GM06990 (cell line): Measurements from ENCODE around the gene STBD1.

Experiments used
- DNase-seq: peaks from one replicate; pipeline ENCODE4 v3.0.0-alpha.2; 2011; ENCODE audit not compliant: insufficient read length; ENCODE audit errors: extremely low read depth
- H3K27me3 ChIP-seq: replicated peaks from 2 replicates; pipeline ENCODE4 v1.6.0; 2011; ENCODE audit warnings: low read length; ENCODE audit not compliant: control insufficient read depth, insufficient read depth
- H3K36me3 ChIP-seq: 2 replicates; pipeline ENCODE4 v1.5.1; 2011; ENCODE audit warnings: low read length; ENCODE audit not compliant: control insufficient read depth, insufficient read depth
- H3K4me3 ChIP-seq: replicated peaks from 2 replicates; pipeline ENCODE4 v1.5.1; 2011; ENCODE audit warnings: low read depth, mild to moderate bottlenecking, control low read depth, low read length
- TF ChIP-seq, protein P1 (sequence below): IDR thresholded peaks from 2 replicates; pipeline ENCODE4 v1.5.1; 2011; ENCODE audit warnings: low read length, control low read depth, mild to moderate bottlenecking, inconsistent platforms; ENCODE audit not compliant: insufficient read depth, poor library complexity, severe bottlenecking

The STBD1 gene

DNA sequence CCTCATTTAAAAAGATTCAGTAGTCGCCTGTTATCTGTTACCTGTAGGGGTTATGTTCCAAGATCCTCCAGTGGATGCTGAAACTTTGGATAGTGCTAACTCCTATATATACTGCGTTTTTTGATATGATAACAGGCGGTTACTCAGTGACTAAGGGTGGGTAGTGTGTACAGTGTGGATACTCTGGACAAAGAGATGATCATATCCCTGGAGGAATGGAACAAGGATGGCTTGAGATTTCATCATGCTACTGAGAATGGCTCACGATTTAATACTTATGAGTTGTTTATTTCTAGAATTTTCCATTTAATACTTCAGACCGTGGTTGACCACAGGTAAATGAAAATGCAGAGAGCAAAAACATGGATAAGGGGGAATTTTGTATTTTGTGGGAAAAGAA is 33.5 kb upstream of the STBD1 start:
- DNase-seq, result no peak
- no peaks in the 10 kb centered on the region for H3K36me3 ChIP-seq
- no peaks in the 10 kb centered on the region; the same call in 1 of the 2 replicates for H3K27me3 ChIP-seq
- no peak overlapping the region for H3K4me3 ChIP-seq
- TF ChIP-seq, protein P1, sequence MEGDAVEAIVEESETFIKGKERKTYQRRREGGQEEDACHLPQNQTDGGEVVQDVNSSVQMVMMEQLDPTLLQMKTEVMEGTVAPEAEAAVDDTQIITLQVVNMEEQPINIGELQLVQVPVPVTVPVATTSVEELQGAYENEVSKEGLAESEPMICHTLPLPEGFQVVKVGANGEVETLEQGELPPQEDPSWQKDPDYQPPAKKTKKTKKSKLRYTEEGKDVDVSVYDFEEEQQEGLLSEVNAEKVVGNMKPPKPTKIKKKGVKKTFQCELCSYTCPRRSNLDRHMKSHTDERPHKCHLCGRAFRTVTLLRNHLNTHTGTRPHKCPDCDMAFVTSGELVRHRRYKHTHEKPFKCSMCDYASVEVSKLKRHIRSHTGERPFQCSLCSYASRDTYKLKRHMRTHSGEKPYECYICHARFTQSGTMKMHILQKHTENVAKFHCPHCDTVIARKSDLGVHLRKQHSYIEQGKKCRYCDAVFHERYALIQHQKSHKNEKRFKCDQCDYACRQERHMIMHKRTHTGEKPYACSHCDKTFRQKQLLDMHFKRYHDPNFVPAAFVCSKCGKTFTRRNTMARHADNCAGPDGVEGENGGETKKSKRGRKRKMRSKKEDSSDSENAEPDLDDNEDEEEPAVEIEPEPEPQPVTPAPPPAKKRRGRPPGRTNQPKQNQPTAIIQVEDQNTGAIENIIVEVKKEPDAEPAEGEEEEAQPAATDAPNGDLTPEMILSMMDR, result no peak

DNA sequence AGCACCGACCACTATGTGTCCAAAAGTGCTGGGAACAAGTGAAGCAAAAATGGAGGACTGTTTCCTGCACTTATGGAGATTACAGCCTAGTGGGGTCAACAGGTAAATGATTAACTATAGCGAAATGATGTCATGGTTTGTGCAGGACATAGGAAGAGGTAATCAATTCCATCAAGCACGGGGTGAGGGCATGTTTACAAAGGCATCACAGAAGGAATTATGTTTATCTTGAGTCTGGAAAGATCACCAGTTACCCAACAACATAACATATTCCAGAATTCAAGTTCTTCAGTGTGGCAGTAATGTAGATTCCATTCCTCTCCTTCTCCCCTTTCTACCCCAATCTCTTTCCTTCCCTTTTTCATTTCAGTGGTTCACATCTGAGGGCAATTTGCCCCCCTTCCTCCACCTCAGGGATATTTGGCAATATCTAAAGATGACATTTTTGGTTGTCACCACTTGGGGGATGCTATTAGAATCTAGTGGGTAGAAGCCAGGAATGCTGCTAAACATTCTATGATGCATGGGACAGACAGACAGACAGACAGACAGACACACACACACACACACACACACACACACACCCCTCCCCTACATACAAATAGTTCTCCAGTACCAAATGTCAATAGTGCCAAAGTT is 30.9 kb upstream of the STBD1 start:
- no peaks in the 10 kb centered on the region; the same call in 1 of the 2 replicates for H3K27me3 ChIP-seq
- H3K4me3 ChIP-seq, result no peak overlapping the region
- TF ChIP-seq, protein P1, result no peak
- DNase-seq, result no peak
- no peaks in the 10 kb centered on the region for H3K36me3 ChIP-seq

DNA sequence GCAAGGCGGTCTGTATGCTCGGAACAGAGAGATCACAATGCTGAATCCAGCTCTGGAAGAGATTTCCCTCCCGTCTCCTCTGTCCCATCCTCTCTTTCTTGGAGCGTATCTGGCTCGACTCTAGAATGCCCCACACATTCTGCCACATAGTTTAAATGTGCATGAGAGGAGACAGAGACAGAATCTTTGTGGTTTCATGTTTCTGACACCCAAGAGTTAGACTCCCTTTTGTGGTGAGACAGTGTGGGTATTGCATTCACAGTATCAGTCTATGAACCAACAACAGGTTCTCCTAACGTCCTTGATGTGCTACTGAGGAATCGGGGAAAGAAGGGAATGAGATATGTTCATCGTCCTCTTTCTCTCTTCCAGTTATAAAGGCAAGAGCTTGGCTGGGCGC is 29.7 kb upstream of the STBD1 start:
- TF ChIP-seq, protein P1, result no peak
- no peak for DNase-seq
- H3K4me3 ChIP-seq, result no peak overlapping the region
- no peaks in the 10 kb centered on the region for H3K36me3 ChIP-seq
- no peaks in the 10 kb centered on the region; the same call in 1 of the 2 replicates for H3K27me3 ChIP-seq

DNA sequence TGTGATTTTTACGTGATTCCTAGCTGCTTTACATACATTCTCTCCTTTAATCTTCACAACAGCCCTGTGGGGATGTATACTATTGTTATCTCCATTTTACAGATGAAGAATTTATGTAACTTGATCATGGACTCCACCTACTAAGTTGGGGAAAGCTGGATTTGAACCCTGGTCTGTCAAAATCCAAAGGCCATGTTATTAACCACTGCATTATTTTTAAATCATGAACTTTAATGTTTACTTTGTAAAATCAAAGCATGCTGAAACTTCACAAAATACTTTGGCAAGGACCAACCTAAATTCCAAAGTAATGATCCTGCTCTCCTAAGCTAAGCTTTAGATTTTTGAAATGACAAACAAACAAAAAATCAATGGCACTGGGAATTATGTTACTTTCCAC is 28.9 kb upstream of the STBD1 start:
- Histone ChIP-seq H3K27me3 (no peaks in the 10 kb centered on the region; the same call in 1 of the 2 replicates), H3K4me3 (no peak overlapping the region), H3K36me3 (no peaks in the 10 kb centered on the region)
- no peak for DNase-seq
- TF ChIP-seq, protein P1, result no peak

DNA sequence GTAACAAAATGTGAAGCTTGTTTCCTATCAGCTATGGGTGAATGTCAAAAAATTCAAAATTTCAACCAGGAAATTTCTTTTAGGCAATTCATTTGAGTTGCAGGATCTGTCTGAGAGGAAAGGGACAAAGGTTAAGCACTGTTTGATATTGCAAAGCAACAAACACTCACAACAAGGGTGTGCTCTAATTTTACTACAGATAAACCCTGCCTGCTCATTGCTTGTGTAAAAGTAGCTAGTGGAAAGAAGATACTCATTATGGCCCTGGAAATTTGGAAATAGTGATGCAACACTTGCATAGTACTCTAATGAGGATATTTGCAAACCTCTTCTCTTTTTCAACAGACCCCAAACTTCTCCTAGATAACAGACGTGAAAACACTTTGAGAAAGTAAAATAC is 27.9 kb upstream of the STBD1 start:
- H3K36me3 ChIP-seq, result no peaks in the 10 kb centered on the region
- no peaks in the 10 kb centered on the region; the same call in 1 of the 2 replicates for H3K27me3 ChIP-seq
- H3K4me3 ChIP-seq, result no peak overlapping the region
- DNase-seq, result no peak
- TF ChIP-seq, protein P1, result no peak

GRCh38 chr4:76279462-76279861 is 27.1 kb upstream of the STBD1 start:
- no peaks in the 10 kb centered on the region; the same call in 1 of the 2 replicates for H3K27me3 ChIP-seq
- TF ChIP-seq, protein P1, result peak; percentile 14
- H3K4me3 ChIP-seq, result no peak overlapping the region
- no peaks in the 10 kb centered on the region for H3K36me3 ChIP-seq
- DNase-seq, result no peak
